NT2/D1 (cell line): ENCODE results near the gene GTF3C5.
"Not testable (repeated sequence)": the region's sequence is repeated elsewhere in the genome, so short reads cannot be mapped to it uniquely, and the experiment has no call there.

Experiments used
- YY1 ChIP-seq: IDR thresholded peaks from 2 replicates; pipeline ENCODE4 v1.6.1; 2011; ENCODE audit not compliant: insufficient read length, insufficient read depth
- ZNF274 ChIP-seq: IDR thresholded peaks from 2 replicates; pipeline ENCODE4 v1.6.1; 2011; ENCODE audit warnings: mild to moderate bottlenecking, low read depth, low read length

DNA sequence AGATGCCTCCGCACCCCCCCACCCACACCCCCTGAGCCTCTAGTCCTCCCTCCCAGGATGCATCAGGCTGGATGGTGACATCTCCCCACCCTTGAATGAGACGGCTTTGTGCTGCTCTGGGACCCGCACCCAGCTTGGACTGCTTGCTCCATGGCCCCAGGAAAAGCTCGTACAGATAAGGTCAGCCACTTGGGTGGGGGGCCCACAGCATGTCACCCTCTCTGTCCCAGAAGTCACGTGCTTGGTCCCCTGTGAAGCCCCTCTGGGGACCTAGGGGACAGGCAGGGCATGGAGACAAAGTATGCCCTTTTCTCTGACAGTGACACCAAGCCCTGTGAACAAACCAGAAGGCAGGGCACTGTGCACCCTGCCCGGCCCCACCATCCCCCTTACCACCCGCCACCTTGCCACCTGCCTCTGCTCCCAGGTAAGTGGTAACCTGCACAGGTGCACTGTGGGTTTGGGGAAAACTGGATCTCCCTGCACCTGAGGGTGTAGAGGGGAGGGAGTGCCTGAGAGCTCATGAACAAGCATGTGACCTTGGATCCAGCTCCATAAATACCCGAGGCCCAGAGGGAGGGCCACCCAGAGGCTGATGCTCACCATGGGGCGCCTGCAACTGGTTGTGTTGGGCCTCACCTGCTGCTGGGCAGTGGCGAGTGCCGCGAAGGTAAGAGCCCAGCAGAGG lies 51.3 kb downstream of the GTF3C5 start:
- TF ChIP-seq ZNF274, YY1: not testable (repeated sequence)
